Measurements from ENCODE around the gene OR6S1. TPM values are rescaled to one million over a fixed set of nuclear protein-coding genes. Genes with fewer than 3 reads are reported as not detected.
"Not testable (repeated sequence)": the region's sequence is repeated elsewhere in the genome, so short reads cannot be mapped to it uniquely, and the experiment has no call there.

The OR6S1 gene
- total and polyA plus RNA-seq, 7 experiments from 2014 or later, result not detected

- H3K9me3 ChIP-seq (ENCODE audit: control insufficient read depth in 2 of 3, low read length in 3 of 3), result no peaks in the 10 kb centered on the region
- H3K27me3 Mint-ChIP-seq, result peaks cover 27 to 59% (median 40%) of the 10 kb centered on the region in 5 donors
- H3K4me3 Mint-ChIP-seq, result peak overlapping the region; percentile 76 to 92 (median 84)
- peaks cover 34 to 76% (median 70%) of the 10 kb centered on the region in 7 donors for H3K4me1 Mint-ChIP-seq
- H3K36me3 ChIP-seq (ENCODE audit: control insufficient read depth in 2 of 3, insufficient read depth in 3 of 3, low read length in 3 of 3), result no peaks in the 10 kb centered on the region
- peaks cover 0 to 32% of the 10 kb centered on the region in 2 donors for H3K4me1 ChIP-seq (ENCODE audit: control insufficient read depth in 2 of 2, insufficient read depth in 2 of 2, low read length in 2 of 2)
- H3K4me3 ChIP-seq (ENCODE audit: low read length), result peak overlapping the region; percentile 46
- no peak overlapping the region for H3K27ac ChIP-seq (ENCODE audit: low read depth, low read length)
- intact Hi-C loops (cut with micrococcal nuclease), result loop anchor here (1.0 to 10.0 kb wide), 4 partner anchors 8 to 350 kb away; partner anchors contain the start of gene PARP2 (in 1 of the 2)
- peak; percentile 72 for ATAC-seq
- H3K27me3 ChIP-seq (ENCODE audit: control insufficient read depth in 2 of 2, insufficient read depth in 2 of 2, low read length in 2 of 2), result no peaks in the 10 kb centered on the region
- ChIA-PET POLR2A (no interaction called here), CTCF (no interaction called here)
- peak in 6 of 9 donors; percentile 27 to 59 (median 36) for DNase-seq
- H3K36me3 Mint-ChIP-seq, result peaks cover 0 to 13% (median 0%) of the 10 kb centered on the region in 5 donors
- peaks cover 0 to 15% (median 2%) of the 10 kb centered on the region in 11 donors for H3K9me3 Mint-ChIP-seq
- peak overlapping the region; percentile 77 to 96 (median 88) for H3K27ac Mint-ChIP-seq
Measured at GRCh38 chr14:20624495-20625070, 16.9 kb downstream of the OR6S1 start.

- Histone ChIP-seq H3K27me3 (ENCODE audit: control insufficient read depth in 2 of 2, insufficient read depth in 2 of 2, low read length in 2 of 2) (no peaks in the 10 kb centered on the region), H3K36me3 (ENCODE audit: control insufficient read depth in 2 of 3, insufficient read depth in 3 of 3, low read length in 3 of 3) (no peaks in the 10 kb centered on the region), H3K4me1 (ENCODE audit: control insufficient read depth in 2 of 2, insufficient read depth in 2 of 2, low read length in 2 of 2) (peaks cover 0 to 32% of the 10 kb centered on the region in 2 donors), H3K27ac (ENCODE audit: low read depth, low read length) (no peak overlapping the region), H3K9me3 (ENCODE audit: control insufficient read depth in 2 of 3, low read length in 3 of 3) (no peaks in the 10 kb centered on the region), H3K4me3 (ENCODE audit: low read length) (no peak overlapping the region)
- no peak for ATAC-seq
- POLR2A ChIA-PET, result interaction anchor here (0.9 to 1.8 kb wide), 3 partner anchors 9 to 60 kb away, joined by 4 to 7 read pairs (median 5); partner anchors contain the start of gene RNASE4
- peaks cover 34 to 70% (median 65%) of the 10 kb centered on the region in 7 donors for H3K4me1 Mint-ChIP-seq
- H3K27me3 Mint-ChIP-seq, result peaks cover 27 to 59% (median 43%) of the 10 kb centered on the region in 5 donors
- H3K27ac Mint-ChIP-seq, result peak overlapping the region in 5 of 9 donors; percentile 19 to 88 (median 63)
- peaks cover 0 to 15% (median 2%) of the 10 kb centered on the region in 11 donors for H3K9me3 Mint-ChIP-seq
- CTCF ChIA-PET, result interaction anchor here (1.5 kb wide), 1 partner anchor 14 kb away, joined by 4 read pairs; no protein-coding TSS in a partner anchor
- DNase-seq, result no peak
- intact Hi-C loops (cut with micrococcal nuclease), result loop anchor here (1.0 to 10.0 kb wide), 4 partner anchors 8 to 351 kb away; partner anchors contain the start of gene PARP2 (in 1 of the 2)
- H3K36me3 Mint-ChIP-seq, result peaks cover 0 to 13% (median 0%) of the 10 kb centered on the region in 5 donors
- peak overlapping the region; percentile 66 to 92 (median 80) for H3K4me3 Mint-ChIP-seq
Measured at GRCh38 chr14:20623798-20624197, 17.7 kb downstream of the OR6S1 start.

GRCh38 chr14:20622816-20623291 is 18.6 kb downstream of the OR6S1 start:
- H3K9me3 ChIP-seq (ENCODE audit: control insufficient read depth in 2 of 3, low read length in 3 of 3), result no peaks in the 10 kb centered on the region
- peak overlapping the region; percentile 66 to 88 (median 78) for H3K4me3 Mint-ChIP-seq
- peaks cover 0 to 25% of the 10 kb centered on the region in 2 donors for H3K4me1 ChIP-seq (ENCODE audit: control insufficient read depth in 2 of 2, insufficient read depth in 2 of 2, low read length in 2 of 2)
- peak; percentile 36 for ATAC-seq
- ChIA-PET CTCF (interaction anchor here (0.6 to 1.6 kb wide), 3 partner anchors 10 to 86 kb away, joined by 3 to 6 read pairs (median 4); no protein-coding TSS in a partner anchor), POLR2A (interaction anchor here (0.6 to 1.8 kb wide), 8 partner anchors 8 to 289 kb away, joined by 3 to 8 read pairs (median 4); partner anchors contain the start of gene RNASE4)
- H3K27ac Mint-ChIP-seq, result peak overlapping the region in 6 of 9 donors; percentile 7 to 69 (median 45)
- H3K27me3 Mint-ChIP-seq, result peaks cover 27 to 56% (median 36%) of the 10 kb centered on the region in 5 donors
- H3K4me3 ChIP-seq (ENCODE audit: low read length), result no peak overlapping the region
- H3K27ac ChIP-seq (ENCODE audit: low read depth, low read length), result no peak overlapping the region
- no peaks in the 10 kb centered on the region for H3K27me3 ChIP-seq (ENCODE audit: control insufficient read depth in 2 of 2, insufficient read depth in 2 of 2, low read length in 2 of 2)
- intact Hi-C loops (cut with micrococcal nuclease), result loop anchor here in 1 of 2 donors (1.0 to 10.0 kb wide), 2 partner anchors 8 to 352 kb away; no protein-coding TSS in a partner anchor
- H3K4me1 Mint-ChIP-seq, result peaks cover 27 to 64% (median 55%) of the 10 kb centered on the region in 7 donors
- DNase-seq, result no peak
- H3K9me3 Mint-ChIP-seq, result peaks cover 0 to 15% (median 2%) of the 10 kb centered on the region in 11 donors
- H3K36me3 ChIP-seq (ENCODE audit: control insufficient read depth in 2 of 3, insufficient read depth in 3 of 3, low read length in 3 of 3), result no peaks in the 10 kb centered on the region
- peaks cover 0 to 10% (median 0%) of the 10 kb centered on the region in 5 donors for H3K36me3 Mint-ChIP-seq

GRCh38 chr14:20620798-20621478 is 20.6 kb downstream of the OR6S1 start:
- Histone ChIP-seq H3K4me1 (ENCODE audit: control insufficient read depth in 2 of 2, insufficient read depth in 2 of 2, low read length in 2 of 2) (peaks cover 0 to 21% of the 10 kb centered on the region in 2 donors), H3K4me3 (ENCODE audit: low read length) (no peak overlapping the region), H3K9me3 (ENCODE audit: control insufficient read depth in 2 of 3, low read length in 3 of 3) (no peaks in the 10 kb centered on the region), H3K27ac (ENCODE audit: low read depth, low read length) (no peak overlapping the region), H3K27me3 (ENCODE audit: control insufficient read depth in 2 of 2, insufficient read depth in 2 of 2, low read length in 2 of 2) (no peaks in the 10 kb centered on the region), H3K36me3 (ENCODE audit: control insufficient read depth in 2 of 3, insufficient read depth in 3 of 3, low read length in 3 of 3) (no peaks in the 10 kb centered on the region)
- intact Hi-C loops (cut with micrococcal nuclease), result loop anchor here in 1 of 2 donors (10.0 kb wide), 1 partner anchor 354 kb away; no protein-coding TSS in a partner anchor
- ATAC-seq, result no peak
- POLR2A ChIA-PET, result interaction anchor here (1.6 kb wide), 1 partner anchor 287 kb away, joined by 8 read pairs; no protein-coding TSS in a partner anchor
- DNase-seq, result no peak
- Mint-ChIP-seq H3K27me3 (peaks cover 16 to 45% (median 27%) of the 10 kb centered on the region in 5 donors), H3K36me3 (peaks cover 0 to 10% (median 0%) of the 10 kb centered on the region in 5 donors), H3K9me3 (peaks cover 0 to 14% (median 2%) of the 10 kb centered on the region in 11 donors), H3K4me3 (no peak overlapping the region), H3K27ac (no peak overlapping the region), H3K4me1 (peaks cover 20 to 49% (median 37%) of the 10 kb centered on the region in 7 donors)
- CTCF ChIA-PET, result no interaction called here

- H3K4me1 ChIP-seq (ENCODE audit: control insufficient read depth in 2 of 2, insufficient read depth in 2 of 2, low read length in 2 of 2), result peaks cover 0 to 21% of the 10 kb centered on the region in 2 donors
- H3K27ac Mint-ChIP-seq; H3K36me3 ChIP-seq (ENCODE audit: control insufficient read depth in 2 of 3, insufficient read depth in 3 of 3, low read length in 3 of 3); DNase-seq; H3K27ac ChIP-seq (ENCODE audit: low read depth, low read length); H3K9me3 Mint-ChIP-seq; H3K27me3 ChIP-seq (ENCODE audit: control insufficient read depth in 2 of 2, insufficient read depth in 2 of 2, low read length in 2 of 2); ATAC-seq; H3K36me3 Mint-ChIP-seq; CTCF ChIA-PET; H3K9me3 ChIP-seq (ENCODE audit: control insufficient read depth in 2 of 3, low read length in 3 of 3); H3K4me3 Mint-ChIP-seq; H3K4me3 ChIP-seq (ENCODE audit: low read length): not testable (repeated sequence)
- intact Hi-C loops (cut with micrococcal nuclease), result loop anchor here in 1 of 2 donors (10.0 kb wide), 1 partner anchor 355 kb away; no protein-coding TSS in a partner anchor
- POLR2A ChIA-PET, result interaction anchor here (0.7 kb wide), 1 partner anchor 13 kb away, joined by 3 read pairs; no protein-coding TSS in a partner anchor
- Mint-ChIP-seq H3K27me3 (peaks cover 9 to 35% (median 17%) of the 10 kb centered on the region in 5 donors), H3K4me1 (peaks cover 15 to 42% (median 25%) of the 10 kb centered on the region in 7 donors)
Measured at GRCh38 chr14:20619688-20620087, 21.8 kb downstream of the OR6S1 start.

- no peak overlapping the region for H3K4me3 ChIP-seq (ENCODE audit: low read length)
- H3K27me3 ChIP-seq (ENCODE audit: control insufficient read depth in 2 of 2, insufficient read depth in 2 of 2, low read length in 2 of 2), result no peaks in the 10 kb centered on the region
- Mint-ChIP-seq H3K9me3 (no peaks in the 10 kb centered on the region), H3K4me3 (no peak overlapping the region), H3K4me1 (peaks cover 9 to 33% (median 11%) of the 10 kb centered on the region in 7 donors), H3K27me3 (peaks cover 2 to 25% (median 9%) of the 10 kb centered on the region in 5 donors), H3K27ac (no peak overlapping the region), H3K36me3 (peaks cover 0 to 1% (median 0%) of the 10 kb centered on the region in 5 donors)
- DNase-seq (no peak), ATAC-seq (no peak)
- H3K4me1 ChIP-seq (ENCODE audit: control insufficient read depth in 2 of 2, insufficient read depth in 2 of 2, low read length in 2 of 2), result peaks cover 7 to 9% of the 10 kb centered on the region in 2 donors
- no peaks in the 10 kb centered on the region for H3K9me3 ChIP-seq (ENCODE audit: control insufficient read depth in 2 of 3, low read length in 3 of 3)
- intact Hi-C loops (cut with micrococcal nuclease), result no loop called here
- no peaks in the 10 kb centered on the region for H3K36me3 ChIP-seq (ENCODE audit: control insufficient read depth in 2 of 3, insufficient read depth in 3 of 3, low read length in 3 of 3)
- ChIA-PET POLR2A (interaction anchor here (1.0 to 1.4 kb wide), 2 partner anchors 63 to 66 kb away, joined by 3 to 6 read pairs; partner anchors contain the start of gene RNASE4), CTCF (interaction anchor here (0.9 to 1.5 kb wide), 3 partner anchors 13 to 73 kb away, joined by 3 to 5 read pairs (median 3); no protein-coding TSS in a partner anchor)
- no peak overlapping the region for H3K27ac ChIP-seq (ENCODE audit: low read depth, low read length)
Measured at GRCh38 chr14:20618271-20618749, 23.2 kb downstream of the OR6S1 start.

Measured in naive thymus-derived CD4-positive, alpha-beta T cell (primary cell).